Measurements from ENCODE around the gene MCU. TPM values are rescaled to one million over a fixed set of nuclear protein-coding genes. Genes with fewer than 3 reads are reported as not detected.
A peak's percentile ranks its signal among the peaks of the same experiment; 100 is the strongest.

Gene MCU
- total and polyA plus RNA-seq, 2 of the 4 experiments (the other 2 are of a cell fraction): 36.2 to 36.7 TPM

DNA sequence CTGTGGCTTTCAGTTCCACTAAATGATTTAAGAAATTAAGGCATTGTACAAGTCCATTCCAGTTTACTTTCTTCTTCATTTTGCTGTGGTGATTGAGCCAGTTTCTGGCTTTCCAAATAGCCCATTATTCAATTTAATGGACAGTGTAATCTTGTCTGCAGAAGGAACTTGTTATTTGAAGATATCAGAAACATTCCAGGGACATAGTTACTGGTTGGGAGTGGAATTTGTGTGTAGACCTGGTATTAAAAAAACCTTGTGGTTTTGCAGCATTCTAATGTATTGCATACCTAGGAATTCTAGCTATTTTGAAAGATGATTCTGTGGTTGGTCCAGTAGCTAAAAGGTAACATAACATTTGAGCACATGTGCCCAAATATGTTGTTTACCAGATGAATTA, 72.2 kb downstream of the MCU start:
- CTCF ChIA-PET: no interaction called here
- POLR2A ChIA-PET (ENCODE audit: unreplicated experiment): no interaction called here

More for the DNA sequence above, 72.2 kb downstream of the MCU start:
- H4K20me1 ChIP-seq (ENCODE audit: insufficient read depth, low read length): peaks cover 4% of the 10 kb centered on the region; the same call in 1 of the 2 replicates
- H3K9me3 ChIP-seq (ENCODE audit: control insufficient read depth, insufficient read depth, low read length): no peaks in the 10 kb centered on the region
- no peak overlapping the region for H4K5ac ChIP-seq (ENCODE audit: low read depth, low read length)
- H2BK15ac ChIP-seq (ENCODE audit: low read depth, low read length): peak overlapping the region; percentile 59; the same call in 2 of the 3 replicates
- intact Hi-C loops (cut with micrococcal nuclease): no loop called here
- H3K56ac ChIP-seq (ENCODE audit: extremely low read depth, insufficient read depth, low read length): 0 out of 2 replicates have a peak overlapping the region, but pooled peaks have one; percentile 46
- DNase-seq (peak; percentile 83), ATAC-seq (ENCODE audit: low read depth) (peak; percentile 94)
- dilution Hi-C loops (cut with HindIII; ENCODE audit: low sequenced_read_pairs, unreplicated experiment): no loop called here
- BruUV-seq (replicated peaks): no TSS peak
- TF ChIP-seq CEBPB (IDR thresholded peaks at IDR 0.05; ENCODE audit: low read depth, low read length) (peak; percentile 63; the same call in 1 of the 2 replicates), POLR2A (IDR thresholded peaks at IDR 0.05; ENCODE audit: low read depth, low read length) (no peak)
- peak overlapping the region; percentile 57; the same call in 1 of the 2 replicates for H3K4me2 ChIP-seq (ENCODE audit: low read depth, low read length)
- H2BK5ac ChIP-seq (ENCODE audit: low read depth, low read length, poor library complexity, severe bottlenecking): peak overlapping the region; percentile 93
- peak overlapping the region; percentile 67 for H2BK120ac ChIP-seq (ENCODE audit: low read depth, low read length)
- no peak overlapping the region; the same call in 1 of the 2 replicates for H3K14ac ChIP-seq (replicated peaks; ENCODE audit: low read depth, low read length)
- no peak overlapping the region for H2AK9ac ChIP-seq (replicated peaks; ENCODE audit: low read depth, low read length, poor library complexity)
- peak overlapping the region; percentile 20; the same call in 1 of the 2 replicates for H3K18ac ChIP-seq (ENCODE audit: low read depth, low read length)
- H4K91ac ChIP-seq (ENCODE audit: insufficient read depth, low read depth, low read length): no peak overlapping the region; the same call in 1 of the 2 replicates
- 0 out of 2 replicates have a peak, but pooled peaks cover 4% of the 10 kb centered on the region for H3K4me1 ChIP-seq (ENCODE audit: control insufficient read depth, insufficient read depth, low read length)
- no peak overlapping the region; the same call in 1 of the 2 replicates for H3K27ac ChIP-seq (ENCODE audit: insufficient read depth, low read length)
- H3K4ac ChIP-seq (ENCODE audit: low read depth, low read length): peak overlapping the region; percentile 46; the same call in 1 of the 2 replicates
- H3K9me1 ChIP-seq (ENCODE audit: insufficient read depth, low read length): peaks cover 2% of the 10 kb centered on the region
- H4K8ac ChIP-seq (ENCODE audit: low read depth in 2 of 2, low read length in 2 of 2): peak overlapping the region in 1 of 2 experiments; percentile 70; a peak in 3 of 4 replicates
- no peak overlapping the region for H3K4me3 ChIP-seq (ENCODE audit: insufficient read depth, low read depth, low read length)
- H3K23ac ChIP-seq (ENCODE audit: low read depth, low read length): peak overlapping the region; percentile 46; the same call in 1 of the 2 replicates
- peak overlapping the region; percentile 64 for H2BK20ac ChIP-seq (ENCODE audit: low read depth, low read length)
- in situ Hi-C loops (cut with MboI; ENCODE audit: low sequenced_read_pairs): no loop called here
- no peaks in the 10 kb centered on the region for H3K27me3 ChIP-seq (ENCODE audit: control insufficient read depth, insufficient read depth, low read length)
- H2AFZ ChIP-seq (replicated peaks; ENCODE audit: low read length, poor library complexity): no peak overlapping the region
- H3K9ac ChIP-seq (ENCODE audit: low read depth, low read length): no peak overlapping the region
- H3K36me3 ChIP-seq (ENCODE audit: control insufficient read depth, insufficient read depth, low read length): 0 out of 2 replicates have a peak, but pooled peaks cover 2% of the 10 kb centered on the region
- H3K79me1 ChIP-seq (ENCODE audit: low read depth in 1 of 2, low read length in 2 of 2): peaks cover 42 to 55% of the 10 kb centered on the region in 2 experiments
- 0 out of 2 replicates have a peak overlapping the region, but pooled peaks have one; percentile 84 for H2AK5ac ChIP-seq (ENCODE audit: low read depth, low read length)

Measured in IMR-90 (cell line).